Neural progenitor cell (in vitro differentiated cells): Measurements from ENCODE around the gene MGLL. TPM values are rescaled to one million over a fixed set of nuclear protein-coding genes. Genes with fewer than 3 reads are reported as not detected.

Source experiments
- DNase-seq: peaks from one replicate; pipeline ENCODE4 v3.0.0-alpha.2; 2016; ENCODE audit warnings: low spot score
- H2AFZ ChIP-seq: fragments of 200-600 bp; sonication (generic); replicated peaks from 2 replicates; pipeline ENCODE4 v1.6.1; 2016; ENCODE audit warnings: antibody characterized with exemption
- H3F3A ChIP-seq: fragments of 200-600 bp; sonication (generic); 2 replicates; pipeline ENCODE4 v1.6.1; 2016; ENCODE audit warnings: antibody characterized with exemption, low read depth
- H3K27ac ChIP-seq: fragments of 200-600 bp; sonication (generic); 2 replicates; pipeline ENCODE4 v1.5.1; 2016; ENCODE audit warnings: mild to moderate bottlenecking
- H3K27me3 ChIP-seq: fragments of 200-600 bp; sonication (generic); 2 replicates; pipeline ENCODE4 v1.6.1; 2016; ENCODE audit warnings: mild to moderate bottlenecking, moderate library complexity
- H3K36me3 ChIP-seq: fragments of 200-600 bp; sonication (generic); 2 replicates; pipeline ENCODE4 v1.5.1; 2016
- H3K4me1 ChIP-seq: fragments of 200-600 bp; sonication (generic); 2 replicates; pipeline ENCODE4 v1.6.1; 2016; ENCODE audit warnings: mixed run types
- H3K4me2 ChIP-seq: fragments of 200-600 bp; sonication (generic); 2 replicates; pipeline ENCODE4 v1.6.1; 2016
- H3K4me3 ChIP-seq: fragments of 200-600 bp; sonication (generic); 2 replicates; pipeline ENCODE4 v1.5.1; 2016
- H3K79me2 ChIP-seq: fragments of 200-600 bp; sonication (generic); 2 replicates; pipeline ENCODE4 v1.6.1; 2016; ENCODE audit warnings: low read depth
- H3K9ac ChIP-seq: fragments of 200-600 bp; sonication (generic); 2 replicates; pipeline ENCODE4 v1.6.1; 2016
- H3K9me3 ChIP-seq: fragments of 200-600 bp; sonication (generic); 2 replicates; pipeline ENCODE4 v1.5.1; 2016; ENCODE audit warnings: low read depth
- H4K20me1 ChIP-seq: fragments of 200-600 bp; sonication (generic); 2 replicates; pipeline ENCODE4 v1.6.1; 2016; ENCODE audit warnings: low read depth
- H3K27ac Mint-ChIP-seq: 3 replicates; pipeline ENCODE4 v1.8.0; 2021; ENCODE audit warnings: mixed read lengths
- H3K27me3 Mint-ChIP-seq: 2 replicates; pipeline ENCODE4 v1.8.0; 2022; ENCODE audit warnings: low read depth, mild to moderate bottlenecking, inconsistent platforms, moderate library complexity, mixed read lengths; ENCODE audit not compliant: insufficient read depth
- H3K36me3 Mint-ChIP-seq: 3 replicates; pipeline ENCODE4 v1.8.0; 2021; ENCODE audit warnings: mixed read lengths
- H3K4me1 Mint-ChIP-seq: 3 replicates; pipeline ENCODE4 v1.8.0; 2021; ENCODE audit warnings: mixed read lengths
- H3K4me3 Mint-ChIP-seq: 3 replicates; pipeline ENCODE4 v1.8.0; 2021; ENCODE audit warnings: mild to moderate bottlenecking, moderate library complexity, mixed read lengths
- H3K9me3 Mint-ChIP-seq: 3 replicates; pipeline ENCODE4 v1.8.0; 2020; ENCODE audit warnings: mixed read lengths
- EZH2 ChIP-seq: fragments of 200-600 bp; sonication (generic); IDR thresholded peaks from 2 replicates; pipeline ENCODE4 v1.6.1; 2017; ENCODE audit warnings: antibody characterized with exemption, mild to moderate bottlenecking, moderate library complexity
- EZH2phosphoT487 ChIP-seq: fragments of 200-600 bp; sonication (generic); IDR thresholded peaks from 2 replicates; pipeline ENCODE4 v1.6.1; 2017; ENCODE audit warnings: antibody characterized with exemption
- total RNA-seq: library from RNA; depleted of rRNA; stranded (reverse); fragments of >200 nt; gene quantifications from 2 replicates; pipeline ENCODE4 v1.2.3, GENCODE V29; 2015; ENCODE audit warnings: low replicate concordance
- TF ChIP-seq, protein P1 (sequence below): fragments of 200-600 bp; sonication (generic); IDR thresholded peaks from 2 replicates; pipeline ENCODE4 v1.5.1; 2017; ENCODE audit warnings: antibody characterized with exemption, mild to moderate bottlenecking

Gene MGLL
- total RNA-seq, 1 donor from 2014 or later, result 0.15 TPM

DNA sequence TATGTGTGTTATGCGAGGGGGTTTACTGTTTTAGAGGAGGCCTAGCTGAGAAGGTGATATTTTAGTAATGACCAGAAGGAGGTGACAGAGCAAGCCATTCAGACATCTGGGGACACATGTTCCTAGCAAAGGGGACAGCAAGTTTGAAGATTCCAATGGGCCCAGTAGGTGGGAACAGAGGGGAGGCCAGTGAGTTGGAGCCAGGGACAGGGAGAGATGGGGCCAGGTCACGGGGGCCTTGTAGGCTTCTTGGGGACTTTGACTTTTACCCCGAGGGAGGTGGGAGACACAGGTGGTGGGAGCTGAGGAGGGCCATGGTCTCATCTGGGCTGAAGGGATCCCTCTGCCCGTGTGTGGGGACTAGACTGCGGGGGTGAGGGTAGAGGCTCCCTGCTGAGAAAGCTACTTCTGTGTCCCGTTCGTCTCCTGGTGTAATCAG, 72.5 kb downstream of the MGLL start:
- no peak for DNase-seq
- Histone ChIP-seq H3K79me2 (no peaks in the 10 kb centered on the region), H3K27me3 (no peaks in the 10 kb centered on the region), H3K27ac (no peak overlapping the region), H2AFZ (no peak overlapping the region), H3K9me3 (no peaks in the 10 kb centered on the region), H4K20me1 (no peaks in the 10 kb centered on the region), H3K4me1 (no peaks in the 10 kb centered on the region), H3K4me2 (no peak overlapping the region), H3K4me3 (no peak overlapping the region), H3K36me3 (no peaks in the 10 kb centered on the region), H3F3A (no peaks in the 10 kb centered on the region), H3K9ac (no peak overlapping the region)
- H3K36me3 Mint-ChIP-seq, result no peaks in the 10 kb centered on the region
- peaks cover 27% of the 10 kb centered on the region for H3K4me1 Mint-ChIP-seq
- no peaks in the 10 kb centered on the region for H3K9me3 Mint-ChIP-seq
- peak overlapping the region; percentile 8 for H3K4me3 Mint-ChIP-seq
- peaks cover 3% of the 10 kb centered on the region for H3K27me3 Mint-ChIP-seq
- TF ChIP-seq, protein P1, sequence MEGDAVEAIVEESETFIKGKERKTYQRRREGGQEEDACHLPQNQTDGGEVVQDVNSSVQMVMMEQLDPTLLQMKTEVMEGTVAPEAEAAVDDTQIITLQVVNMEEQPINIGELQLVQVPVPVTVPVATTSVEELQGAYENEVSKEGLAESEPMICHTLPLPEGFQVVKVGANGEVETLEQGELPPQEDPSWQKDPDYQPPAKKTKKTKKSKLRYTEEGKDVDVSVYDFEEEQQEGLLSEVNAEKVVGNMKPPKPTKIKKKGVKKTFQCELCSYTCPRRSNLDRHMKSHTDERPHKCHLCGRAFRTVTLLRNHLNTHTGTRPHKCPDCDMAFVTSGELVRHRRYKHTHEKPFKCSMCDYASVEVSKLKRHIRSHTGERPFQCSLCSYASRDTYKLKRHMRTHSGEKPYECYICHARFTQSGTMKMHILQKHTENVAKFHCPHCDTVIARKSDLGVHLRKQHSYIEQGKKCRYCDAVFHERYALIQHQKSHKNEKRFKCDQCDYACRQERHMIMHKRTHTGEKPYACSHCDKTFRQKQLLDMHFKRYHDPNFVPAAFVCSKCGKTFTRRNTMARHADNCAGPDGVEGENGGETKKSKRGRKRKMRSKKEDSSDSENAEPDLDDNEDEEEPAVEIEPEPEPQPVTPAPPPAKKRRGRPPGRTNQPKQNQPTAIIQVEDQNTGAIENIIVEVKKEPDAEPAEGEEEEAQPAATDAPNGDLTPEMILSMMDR, result peak; percentile 19
- no peak for TF ChIP-seq EZH2
- no peak for TF ChIP-seq EZH2phosphoT487
- H3K27ac Mint-ChIP-seq, result peak overlapping the region; percentile 5

DNA sequence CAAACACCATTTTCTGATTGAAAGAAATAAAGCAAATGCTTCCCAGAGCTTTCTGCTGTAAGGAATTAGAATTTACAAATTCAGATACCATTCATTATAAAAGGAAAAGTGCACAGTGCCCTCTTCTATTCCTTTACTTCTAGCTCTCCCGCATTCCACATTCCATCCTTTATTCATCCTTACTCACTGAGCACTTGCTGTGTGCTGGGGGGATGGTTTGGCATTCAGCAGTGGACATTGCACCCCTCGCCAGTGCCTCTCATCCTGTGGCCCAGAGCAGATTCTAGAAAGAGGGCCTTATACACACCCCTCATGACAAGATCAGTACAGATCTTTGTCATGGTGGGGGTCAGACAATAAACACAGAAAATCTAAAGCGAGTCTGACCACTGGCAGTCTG, 73.0 kb downstream of the MGLL start:
- Mint-ChIP-seq H3K36me3 (no peaks in the 10 kb centered on the region), H3K4me1 (peaks cover 27% of the 10 kb centered on the region), H3K4me3 (no peak overlapping the region), H3K27me3 (peaks cover 3% of the 10 kb centered on the region), H3K27ac (peak overlapping the region; percentile 5), H3K9me3 (no peaks in the 10 kb centered on the region)
- no peaks in the 10 kb centered on the region for H3F3A ChIP-seq
- no peak overlapping the region for H3K4me3 ChIP-seq
- H3K27me3 ChIP-seq, result no peaks in the 10 kb centered on the region
- H3K4me2 ChIP-seq, result no peak overlapping the region
- no peak for TF ChIP-seq EZH2phosphoT487
- no peak for TF ChIP-seq EZH2
- TF ChIP-seq, protein P1, result no peak
- H4K20me1 ChIP-seq, result no peaks in the 10 kb centered on the region
- no peaks in the 10 kb centered on the region for H3K4me1 ChIP-seq
- H2AFZ ChIP-seq, result no peak overlapping the region
- DNase-seq, result no peak
- no peaks in the 10 kb centered on the region for H3K79me2 ChIP-seq
- no peak overlapping the region for H3K27ac ChIP-seq
- no peaks in the 10 kb centered on the region for H3K36me3 ChIP-seq
- H3K9me3 ChIP-seq, result no peaks in the 10 kb centered on the region
- no peak overlapping the region for H3K9ac ChIP-seq

DNA sequence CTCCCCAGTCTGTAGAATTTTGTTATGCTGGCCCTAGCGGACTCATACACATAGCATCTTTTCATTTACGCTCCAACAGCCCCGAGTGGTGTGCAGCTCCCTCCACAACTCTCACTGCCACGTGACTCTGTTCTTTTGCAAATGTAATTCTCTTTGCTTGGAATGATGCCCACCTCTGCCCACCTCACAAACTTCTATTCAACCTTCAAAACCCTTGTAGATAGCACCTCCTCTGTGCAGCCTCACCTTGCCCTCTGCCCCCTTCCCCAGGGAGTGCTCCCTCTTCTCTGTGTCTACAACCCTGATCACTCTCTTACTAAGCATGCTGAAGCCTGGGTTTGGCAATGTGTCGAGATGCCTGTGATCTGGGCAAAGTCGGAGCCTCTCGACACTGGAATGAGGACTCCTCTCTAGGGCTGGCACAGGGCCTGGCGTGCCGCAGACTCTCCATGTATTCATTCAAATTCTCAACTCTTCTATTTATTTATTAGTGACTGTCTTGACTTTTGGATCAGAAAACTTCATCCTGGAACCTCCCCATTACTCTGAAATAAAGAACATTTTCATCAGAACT, 73.5 kb downstream of the MGLL start:
- Histone ChIP-seq H3K9ac (no peak overlapping the region), H3K4me1 (no peaks in the 10 kb centered on the region), H3K36me3 (no peaks in the 10 kb centered on the region), H3K79me2 (no peaks in the 10 kb centered on the region), H3K4me3 (no peak overlapping the region), H3K27me3 (no peaks in the 10 kb centered on the region), H3K4me2 (no peak overlapping the region), H3K27ac (no peak overlapping the region), H4K20me1 (no peaks in the 10 kb centered on the region), H2AFZ (no peak overlapping the region), H3F3A (no peaks in the 10 kb centered on the region), H3K9me3 (no peaks in the 10 kb centered on the region)
- Mint-ChIP-seq H3K4me1 (peaks cover 23% of the 10 kb centered on the region), H3K9me3 (no peaks in the 10 kb centered on the region), H3K27ac (no peak overlapping the region), H3K36me3 (no peaks in the 10 kb centered on the region), H3K4me3 (no peak overlapping the region), H3K27me3 (no peaks in the 10 kb centered on the region)
- DNase-seq, result no peak
- TF ChIP-seq, protein P1, result no peak
- no peak for TF ChIP-seq EZH2phosphoT487
- no peak for TF ChIP-seq EZH2
